ENCODE data around the gene RNASE13.

RNASE13 gene

GRCh38 chr14:21024585-21025370, 9.8 kb downstream of the RNASE13 start, which contains the start of gene NDRG2 (continued):
- TF ChIP-seq SP7 (tag by site-specific recombination; IDR thresholded peaks at IDR 0.05) (peak; percentile 63; the same call in 1 of the 2 replicates), ZBTB10 (tag by site-specific recombination; IDR thresholded peaks at IDR 0.05) (peak; percentile 45; the same call in 1 of the 2 replicates), SCRT1 (tag by site-specific recombination; IDR thresholded peaks at IDR 0.05; ENCODE audit: borderline replicate concordance) (0 out of 2 replicates have a peak, but pooled peaks have one; percentile 31), ZNF248 (tag by site-specific recombination; IDR thresholded peaks at IDR 0.05) (no peak), MZF1 (tag by site-specific recombination; IDR thresholded peaks at IDR 0.05; ENCODE audit: borderline replicate concordance) (0 out of 2 replicates have a peak, but pooled peaks have one; percentile 43), PBX3 (CRISPR knock-in tag; IDR thresholded peaks at IDR 0.05) (no peak), ZNF677 (tag by site-specific recombination; IDR thresholded peaks at IDR 0.05) (no peak), YY1 (tag by site-specific recombination; IDR thresholded peaks at IDR 0.05) (no peak), ZNF221 (tag by site-specific recombination; IDR thresholded peaks at IDR 0.05; ENCODE audit: borderline replicate concordance) (no peak), ZXDB (tag by site-specific recombination; IDR thresholded peaks at IDR 0.05) (peak; percentile 69; the same call in 1 of the 2 replicates), ZNF692 (tag by site-specific recombination; IDR thresholded peaks at IDR 0.05) (peak; percentile 70; the same call in 1 of the 2 replicates), ZBTB26 (tag by site-specific recombination; optimal IDR thresholded peaks at IDR 0.05) (peak; percentile 61), ZNF394 (tag by site-specific recombination; IDR thresholded peaks at IDR 0.05; ENCODE audit: borderline replicate concordance) (0 out of 2 replicates have a peak, but pooled peaks have one; percentile 14), ZNF404 (tag by site-specific recombination; IDR thresholded peaks at IDR 0.05) (no peak), ZNF423 (tag by site-specific recombination; IDR thresholded peaks at IDR 0.05) (peak; percentile 52; the same call in 1 of the 2 replicates), GLIS1 (tag by site-specific recombination; IDR thresholded peaks at IDR 0.05) (peak; percentile 37; the same call in 1 of the 2 replicates), MYNN (tag by site-specific recombination; IDR thresholded peaks at IDR 0.05; ENCODE audit: borderline replicate concordance) (no peak), ZNF585B (tag by site-specific recombination; IDR thresholded peaks at IDR 0.05) (no peak), KLF1 (tag by site-specific recombination; IDR thresholded peaks at IDR 0.05) (peak; percentile 51; the same call in 1 of the 2 replicates), ZNF324 (tag by site-specific recombination; IDR thresholded peaks at IDR 0.05) (peak; percentile 51; the same call in 1 of the 2 replicates), ZFP69B (tag by site-specific recombination; IDR thresholded peaks at IDR 0.05) (0 out of 2 replicates have a peak, but pooled peaks have one; percentile 41), ZNF501 (tag by site-specific recombination; IDR thresholded peaks at IDR 0.05) (no peak), ZSCAN5A (tag by site-specific recombination; IDR thresholded peaks at IDR 0.05) (peak; percentile 69; the same call in 1 of the 2 replicates), ZBTB8A (tag by site-specific recombination; IDR thresholded peaks at IDR 0.05) (peak; percentile 89)
- TF ChIP-seq, protein P1, sequence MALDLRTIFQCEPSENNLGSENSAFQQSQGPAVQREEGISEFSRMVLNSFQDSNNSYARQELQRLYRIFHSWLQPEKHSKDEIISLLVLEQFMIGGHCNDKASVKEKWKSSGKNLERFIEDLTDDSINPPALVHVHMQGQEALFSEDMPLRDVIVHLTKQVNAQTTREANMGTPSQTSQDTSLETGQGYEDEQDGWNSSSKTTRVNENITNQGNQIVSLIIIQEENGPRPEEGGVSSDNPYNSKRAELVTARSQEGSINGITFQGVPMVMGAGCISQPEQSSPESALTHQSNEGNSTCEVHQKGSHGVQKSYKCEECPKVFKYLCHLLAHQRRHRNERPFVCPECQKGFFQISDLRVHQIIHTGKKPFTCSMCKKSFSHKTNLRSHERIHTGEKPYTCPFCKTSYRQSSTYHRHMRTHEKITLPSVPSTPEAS (tag by site-specific recombination; IDR thresholded peaks at IDR 0.05): 0 out of 2 replicates have a peak, but pooled peaks have one; percentile 10

Data from HEK293 (cell line).